ENCODE results near the gene CADM1. TPM values are rescaled to one million over a fixed set of nuclear protein-coding genes. Genes with fewer than 3 reads are reported as not detected.

Gene CADM1
- total and polyA plus RNA-seq, 9 of the 15 experiments (the other 6 are each of a cell fraction or from before 2014, with no cell fraction given) = 0.42 TPM; not detected in 8

GRCh38 chr11:115515647-115516395, 11.6 kb upstream of the CADM1 start:
- H3K9me3 ChIP-seq (replicated peaks; ENCODE audit: control insufficient read depth, insufficient read depth, low read depth, low read length) = no peaks in the 10 kb centered on the region
- H2AFZ ChIP-seq (ENCODE audit: low read depth, low read length) = no peak overlapping the region
- intact Hi-C loops (cut with micrococcal nuclease) (no loop called here), in situ Hi-C loops (cut with MboI) (no loop called here)
- no peaks in the 10 kb centered on the region for H3K79me2 ChIP-seq (ENCODE audit: control insufficient read depth, insufficient read depth, low read length)
- no peak for ATAC-seq
- no peaks in the 10 kb centered on the region for H3K36me3 ChIP-seq (ENCODE audit: control insufficient read depth, insufficient read depth, low read length)
- no peak overlapping the region for H3K4me2 ChIP-seq (ENCODE audit: insufficient read depth, low read length)
- H3K4me3 ChIP-seq = no peak overlapping the region
- H3K9me1 ChIP-seq (ENCODE audit: control insufficient read depth, insufficient read depth, low read length) = no peaks in the 10 kb centered on the region
- H3K27ac ChIP-seq (ENCODE audit: extremely low read depth, low read depth, low read length) = no peak overlapping the region
- no peak overlapping the region for H3K9ac ChIP-seq (ENCODE audit: insufficient read depth in 1 of 2, low read depth in 2 of 2, low read length in 2 of 2)
- H3K4me1 ChIP-seq (replicated peaks in 1 of 2; ENCODE audit: control insufficient read depth in 2 of 2, insufficient read depth in 2 of 2, low read length in 2 of 2) = no peaks in the 10 kb centered on the region
- 0% methylated on average over 6 of the region's 6 CpGs for WGBS (ENCODE audit: insufficient coverage, low coverage, missing lambda C conversion rate)
- TF ChIP-seq, protein P1, sequence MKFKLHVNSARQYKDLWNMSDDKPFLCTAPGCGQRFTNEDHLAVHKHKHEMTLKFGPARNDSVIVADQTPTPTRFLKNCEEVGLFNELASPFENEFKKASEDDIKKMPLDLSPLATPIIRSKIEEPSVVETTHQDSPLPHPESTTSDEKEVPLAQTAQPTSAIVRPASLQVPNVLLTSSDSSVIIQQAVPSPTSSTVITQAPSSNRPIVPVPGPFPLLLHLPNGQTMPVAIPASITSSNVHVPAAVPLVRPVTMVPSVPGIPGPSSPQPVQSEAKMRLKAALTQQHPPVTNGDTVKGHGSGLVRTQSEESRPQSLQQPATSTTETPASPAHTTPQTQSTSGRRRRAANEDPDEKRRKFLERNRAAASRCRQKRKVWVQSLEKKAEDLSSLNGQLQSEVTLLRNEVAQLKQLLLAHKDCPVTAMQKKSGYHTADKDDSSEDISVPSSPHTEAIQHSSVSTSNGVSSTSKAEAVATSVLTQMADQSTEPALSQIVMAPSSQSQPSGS (CRISPR knock-in tag; IDR thresholded peaks at IDR 0.05) = no peak
- TF ChIP-seq ZNF197 (CRISPR knock-in tag; IDR thresholded peaks at IDR 0.05; ENCODE audit: low read depth) = no peak
- TF ChIP-seq, protein P2, sequence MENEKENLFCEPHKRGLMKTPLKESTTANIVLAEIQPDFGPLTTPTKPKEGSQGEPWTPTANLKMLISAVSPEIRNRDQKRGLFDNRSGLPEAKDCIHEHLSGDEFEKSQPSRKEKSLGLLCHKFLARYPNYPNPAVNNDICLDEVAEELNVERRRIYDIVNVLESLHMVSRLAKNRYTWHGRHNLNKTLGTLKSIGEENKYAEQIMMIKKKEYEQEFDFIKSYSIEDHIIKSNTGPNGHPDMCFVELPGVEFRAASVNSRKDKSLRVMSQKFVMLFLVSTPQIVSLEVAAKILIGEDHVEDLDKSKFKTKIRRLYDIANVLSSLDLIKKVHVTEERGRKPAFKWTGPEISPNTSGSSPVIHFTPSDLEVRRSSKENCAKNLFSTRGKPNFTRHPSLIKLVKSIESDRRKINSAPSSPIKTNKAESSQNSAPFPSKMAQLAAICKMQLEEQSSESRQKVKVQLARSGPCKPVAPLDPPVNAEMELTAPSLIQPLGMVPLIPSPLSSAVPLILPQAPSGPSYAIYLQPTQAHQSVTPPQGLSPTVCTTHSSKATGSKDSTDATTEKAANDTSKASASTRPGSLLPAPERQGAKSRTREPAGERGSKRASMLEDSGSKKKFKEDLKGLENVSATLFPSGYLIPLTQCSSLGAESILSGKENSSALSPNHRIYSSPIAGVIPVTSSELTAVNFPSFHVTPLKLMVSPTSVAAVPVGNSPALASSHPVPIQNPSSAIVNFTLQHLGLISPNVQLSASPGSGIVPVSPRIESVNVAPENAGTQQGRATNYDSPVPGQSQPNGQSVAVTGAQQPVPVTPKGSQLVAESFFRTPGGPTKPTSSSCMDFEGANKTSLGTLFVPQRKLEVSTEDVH (IDR thresholded peaks at IDR 0.05; ENCODE audit: low read depth, partially characterized antibody) = no peak
- TF ChIP-seq BHLHE40 (IDR thresholded peaks at IDR 0.05; ENCODE audit: low read length) = no peak
- no peak for TF ChIP-seq PML (IDR thresholded peaks at IDR 0.05; ENCODE audit: low read length)
- no peak for TF ChIP-seq SNIP1 (IDR thresholded peaks at IDR 0.05; ENCODE audit: low read depth)
- TF ChIP-seq SMAD1 (IDR thresholded peaks at IDR 0.05; ENCODE audit: low read depth, low read length, partially characterized antibody) = no peak
- no peak for TF ChIP-seq HIVEP1 (CRISPR knock-in tag; IDR thresholded peaks at IDR 0.05)
- TF ChIP-seq ETV6 (IDR thresholded peaks at IDR 0.05; ENCODE audit: borderline replicate concordance in 1 of 2, low read depth in 2 of 2, low read length in 1 of 2) = no peak
- no peak for TF ChIP-seq ETV6 (CRISPR knock-in tag; IDR thresholded peaks at IDR 0.05; ENCODE audit: borderline replicate concordance)
- TF ChIP-seq PHF20 (IDR thresholded peaks at IDR 0.05; ENCODE audit: partially characterized antibody) = no peak
- no peak for TF ChIP-seq TFAM (CRISPR knock-in tag; conservative IDR thresholded peaks at IDR 0.05)
- POLR2A ChIA-PET = no interaction called here
- H4K20me1 ChIP-seq (replicated peaks; ENCODE audit: control insufficient read depth, insufficient read depth, low read length) = no peaks in the 10 kb centered on the region
- no peak for FAIRE-seq
- BruUV-seq (replicated peaks) = no TSS peak
- H3K27me3 ChIP-seq (ENCODE audit: control insufficient read depth in 2 of 2, insufficient read depth in 2 of 2, low read length in 2 of 2) = no peaks in the 10 kb centered on the region
- CTCF ChIA-PET (ENCODE audit: low intra/inter-chr PET ratio) = interaction anchor here (0.7 kb wide), 1 partner anchor 190 kb away, joined by 3 read pairs; no protein-coding TSS in a partner anchor
- no peak for DNase-seq (ENCODE audit: extremely low read depth in 1 of 4, low spot score in 3 of 4)

Data from K562 (cell line).